ENCODE results near the gene RAB11FIP4. TPM values are rescaled to one million over a fixed set of nuclear protein-coding genes. Genes with fewer than 3 reads are reported as not detected.
A peak's percentile ranks its signal among the peaks of the same experiment; 100 is the strongest.

RAB11FIP4 gene
- total RNA-seq, 1 experiment from 2014 or later = 2.8 TPM

DNA sequence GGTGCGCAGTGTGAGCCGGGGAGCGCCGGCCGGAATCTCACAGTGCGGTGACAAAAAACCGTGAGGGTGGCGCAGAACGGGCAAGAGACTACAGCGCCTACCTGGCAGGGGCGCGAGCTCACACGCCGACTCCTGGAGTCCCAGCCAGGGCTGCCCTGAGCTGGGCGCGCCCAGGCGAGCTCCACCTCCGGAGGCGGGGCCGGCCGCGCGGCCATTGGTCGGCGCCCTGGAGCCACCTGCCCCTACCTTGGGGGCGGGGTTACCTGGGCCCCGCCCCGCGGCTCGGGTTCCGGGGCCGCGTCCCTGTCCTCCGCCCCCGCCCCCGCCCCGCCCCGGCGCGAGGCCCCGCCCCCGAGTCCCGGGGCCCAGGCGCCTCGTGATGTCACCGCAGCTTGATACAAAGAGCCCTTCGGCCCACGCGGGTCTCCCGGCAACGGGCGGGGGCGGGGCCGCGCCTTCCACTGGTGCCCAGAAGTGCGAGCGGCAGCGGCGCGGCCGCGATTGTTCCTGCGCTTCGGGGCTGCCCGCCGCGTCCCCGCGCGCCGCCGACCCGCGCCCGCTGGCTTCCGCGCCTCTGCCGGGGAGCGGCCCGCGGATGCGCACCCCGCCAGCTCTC, 96.3 kb downstream of the RAB11FIP4 start:
- H3K27me3 Mint-ChIP-seq (ENCODE audit: insufficient read depth, unreplicated experiment) = no peaks in the 10 kb centered on the region
- intact Hi-C loops (cut with micrococcal nuclease) = no loop called here
- ChIA-PET CTCF (interaction anchor here (0.6 to 1.0 kb wide), 4 partner anchors 11 to 411 kb away, joined by 3 to 4 read pairs (median 3); no protein-coding TSS in a partner anchor), POLR2A (interaction anchor here (0.6 to 3.0 kb wide), 13 partner anchors 9 to 654 kb away, joined by 3 to 22 read pairs (median 3); partner anchors contain the start of genes COPRS and UTP6)
- TF ChIP-seq, protein P1, sequence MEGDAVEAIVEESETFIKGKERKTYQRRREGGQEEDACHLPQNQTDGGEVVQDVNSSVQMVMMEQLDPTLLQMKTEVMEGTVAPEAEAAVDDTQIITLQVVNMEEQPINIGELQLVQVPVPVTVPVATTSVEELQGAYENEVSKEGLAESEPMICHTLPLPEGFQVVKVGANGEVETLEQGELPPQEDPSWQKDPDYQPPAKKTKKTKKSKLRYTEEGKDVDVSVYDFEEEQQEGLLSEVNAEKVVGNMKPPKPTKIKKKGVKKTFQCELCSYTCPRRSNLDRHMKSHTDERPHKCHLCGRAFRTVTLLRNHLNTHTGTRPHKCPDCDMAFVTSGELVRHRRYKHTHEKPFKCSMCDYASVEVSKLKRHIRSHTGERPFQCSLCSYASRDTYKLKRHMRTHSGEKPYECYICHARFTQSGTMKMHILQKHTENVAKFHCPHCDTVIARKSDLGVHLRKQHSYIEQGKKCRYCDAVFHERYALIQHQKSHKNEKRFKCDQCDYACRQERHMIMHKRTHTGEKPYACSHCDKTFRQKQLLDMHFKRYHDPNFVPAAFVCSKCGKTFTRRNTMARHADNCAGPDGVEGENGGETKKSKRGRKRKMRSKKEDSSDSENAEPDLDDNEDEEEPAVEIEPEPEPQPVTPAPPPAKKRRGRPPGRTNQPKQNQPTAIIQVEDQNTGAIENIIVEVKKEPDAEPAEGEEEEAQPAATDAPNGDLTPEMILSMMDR (IDR thresholded peaks at IDR 0.05; ENCODE audit: unreplicated experiment) = no peak
- BruUV-seq (replicated peaks) = no TSS peak
- no peak overlapping the region for H3K27ac Mint-ChIP-seq (ENCODE audit: low read depth, unreplicated experiment)
- H3K4me1 Mint-ChIP-seq (ENCODE audit: insufficient read depth, unreplicated experiment) = peaks cover 10% of the 10 kb centered on the region
- H3K36me3 Mint-ChIP-seq (ENCODE audit: insufficient read depth, unreplicated experiment) = no peaks in the 10 kb centered on the region
- H3K9me3 Mint-ChIP-seq (ENCODE audit: unreplicated experiment) = no peaks in the 10 kb centered on the region
- H3K4me3 Mint-ChIP-seq (ENCODE audit: unreplicated experiment) = peak overlapping the region; percentile 77
- DNase-seq (ENCODE audit: unreplicated experiment) = peak; percentile 92

DNA sequence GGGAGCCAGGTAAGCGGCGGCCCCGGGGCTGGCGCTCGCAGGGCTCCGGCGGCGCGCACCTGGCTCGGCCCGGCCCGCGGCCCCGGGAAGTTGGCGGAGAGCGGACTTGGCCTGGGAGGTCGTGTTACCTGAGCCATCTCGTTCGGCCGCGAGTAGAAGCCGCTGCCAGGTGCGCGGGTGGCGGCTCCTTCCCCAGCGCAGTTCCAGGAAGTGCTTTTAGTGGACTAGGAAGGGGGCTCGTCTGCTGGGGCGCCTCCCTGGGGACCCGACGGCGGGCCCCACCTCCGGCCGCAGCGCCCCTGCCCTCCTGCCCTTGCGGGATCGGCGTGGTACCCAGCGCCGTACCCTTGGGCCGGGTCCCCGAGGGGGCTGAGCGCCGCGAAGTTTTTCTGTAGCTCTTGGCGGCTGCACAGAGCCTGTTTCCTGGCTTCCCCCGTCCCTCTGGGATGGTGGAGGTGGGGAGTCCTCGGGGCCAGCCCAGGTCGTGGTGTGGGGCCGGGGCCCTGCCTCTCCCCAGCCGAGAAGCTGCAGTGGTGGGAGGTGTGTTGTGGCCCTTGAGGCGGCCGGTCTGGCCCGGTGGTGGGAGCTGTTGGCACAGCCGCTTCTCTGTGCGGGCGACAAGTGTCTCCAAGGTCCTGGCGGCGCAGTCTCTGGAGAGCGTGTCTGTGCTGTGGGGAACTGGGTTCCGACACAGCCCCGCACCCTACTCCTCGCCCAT, 96.9 kb downstream of the RAB11FIP4 start:
- Mint-ChIP-seq H3K27ac (ENCODE audit: low read depth, unreplicated experiment) (no peak overlapping the region), H3K4me3 (ENCODE audit: unreplicated experiment) (peak overlapping the region; percentile 77), H3K4me1 (ENCODE audit: insufficient read depth, unreplicated experiment) (peaks cover 10% of the 10 kb centered on the region), H3K27me3 (ENCODE audit: insufficient read depth, unreplicated experiment) (no peaks in the 10 kb centered on the region), H3K9me3 (ENCODE audit: unreplicated experiment) (no peaks in the 10 kb centered on the region), H3K36me3 (ENCODE audit: insufficient read depth, unreplicated experiment) (no peaks in the 10 kb centered on the region)
- intact Hi-C loops (cut with micrococcal nuclease) = no loop called here
- POLR2A ChIA-PET = interaction anchor here (0.7 to 3.0 kb wide), 14 partner anchors 10 to 653 kb away, joined by 3 to 22 read pairs (median 3); partner anchors contain the start of genes COPRS and UTP6
- BruUV-seq (replicated peaks) = no TSS peak
- CTCF ChIA-PET = interaction anchor here (0.6 to 1.1 kb wide), 5 partner anchors 10 to 410 kb away, joined by 3 to 5 read pairs (median 3); no protein-coding TSS in a partner anchor
- TF ChIP-seq, protein P1 (IDR thresholded peaks at IDR 0.05; ENCODE audit: unreplicated experiment) = no peak
- DNase-seq (ENCODE audit: unreplicated experiment) = peak; percentile 18

DNA sequence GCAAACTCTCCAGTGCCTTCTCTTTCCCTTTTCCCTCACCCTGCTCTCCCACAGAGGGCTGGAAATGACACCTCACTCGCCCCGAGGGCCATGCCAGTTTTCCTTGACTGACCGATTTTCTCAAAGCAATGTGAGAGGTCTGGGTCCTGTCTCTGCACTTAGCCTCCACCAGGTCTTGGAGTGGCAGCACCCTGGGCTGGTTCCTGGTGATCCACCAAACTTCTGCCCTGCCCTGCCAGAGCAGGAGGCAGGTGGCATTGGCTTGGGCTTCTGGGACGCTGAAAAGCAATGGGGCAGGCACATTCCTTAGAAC, 97.5 kb downstream of the RAB11FIP4 start:
- H3K4me1 Mint-ChIP-seq (ENCODE audit: insufficient read depth, unreplicated experiment) = peaks cover 13% of the 10 kb centered on the region
- H3K36me3 Mint-ChIP-seq (ENCODE audit: insufficient read depth, unreplicated experiment) = no peaks in the 10 kb centered on the region
- intact Hi-C loops (cut with micrococcal nuclease) = no loop called here
- TSS peak; percentile 22 for BruUV-seq (replicated peaks)
- TF ChIP-seq, protein P1 (IDR thresholded peaks at IDR 0.05; ENCODE audit: unreplicated experiment) = no peak
- no peaks in the 10 kb centered on the region for H3K9me3 Mint-ChIP-seq (ENCODE audit: unreplicated experiment)
- ChIA-PET CTCF (interaction anchor here (0.9 to 1.1 kb wide), 5 partner anchors 10 to 52 kb away, joined by 3 to 5 read pairs (median 4); no protein-coding TSS in a partner anchor), POLR2A (interaction anchor here (0.7 to 3.0 kb wide), 6 partner anchors 10 to 158 kb away, joined by 3 to 22 read pairs (median 4); no protein-coding TSS in a partner anchor)
- H3K4me3 Mint-ChIP-seq (ENCODE audit: unreplicated experiment) = peak overlapping the region; percentile 77
- no peak overlapping the region for H3K27ac Mint-ChIP-seq (ENCODE audit: low read depth, unreplicated experiment)
- no peaks in the 10 kb centered on the region for H3K27me3 Mint-ChIP-seq (ENCODE audit: insufficient read depth, unreplicated experiment)
- DNase-seq (ENCODE audit: unreplicated experiment) = peak; percentile 19

Data from MCF 10A (cell line).